ENCODE data around the gene BRIP1.
"Not testable (repeated sequence)": the region's sequence is repeated elsewhere in the genome, so short reads cannot be mapped to it uniquely, and the experiment has no call there.

BRIP1 gene

GRCh38 chr17:61728297-61728836 is 135.0 kb downstream of the BRIP1 start:
- DNase-seq (ENCODE audit: low spot score) = no peak

- not testable (repeated sequence) for DNase-seq (ENCODE audit: low spot score)
Measured at GRCh38 chr17:61727798-61728197, 135.5 kb downstream of the BRIP1 start.

- no peak for DNase-seq (ENCODE audit: low spot score)
Measured at GRCh38 chr17:61726977-61727376, 136.4 kb downstream of the BRIP1 start.

- no peak for DNase-seq (ENCODE audit: low spot score)
Measured at GRCh38 chr17:61724777-61725176, 138.6 kb downstream of the BRIP1 start.

- no peak for DNase-seq (ENCODE audit: low spot score)
Measured at GRCh38 chr17:61723914-61724313, 139.4 kb downstream of the BRIP1 start.

- no peak for DNase-seq (ENCODE audit: low spot score)
Measured at GRCh38 chr17:61723183-61723582, 140.1 kb downstream of the BRIP1 start.

GRCh38 chr17:61722398-61722797 is 140.9 kb downstream of the BRIP1 start:
- no peak for DNase-seq (ENCODE audit: low spot score)

GRCh38 chr17:61720016-61720795 is 143.1 kb downstream of the BRIP1 start:
- DNase-seq (ENCODE audit: low spot score) = no peak

GRCh38 chr17:61719220-61719619 is 144.1 kb downstream of the BRIP1 start:
- not testable (repeated sequence) for DNase-seq (ENCODE audit: low spot score)

- no peak for DNase-seq (ENCODE audit: low spot score)
Measured at GRCh38 chr17:61718022-61718421, 145.3 kb downstream of the BRIP1 start.

- no peak for DNase-seq (ENCODE audit: low spot score)
Measured at GRCh38 chr17:61717352-61717751, 146.0 kb downstream of the BRIP1 start.

- no peak for DNase-seq (ENCODE audit: low spot score)
Measured at GRCh38 chr17:61716225-61716829, 147.0 kb downstream of the BRIP1 start.

GRCh38 chr17:61715348-61715747 is 148.0 kb downstream of the BRIP1 start:
- no peak for DNase-seq (ENCODE audit: low spot score)

- DNase-seq (ENCODE audit: low spot score) = no peak
Measured at GRCh38 chr17:61714300-61714699, 149.0 kb downstream of the BRIP1 start.

GRCh38 chr17:61713035-61713434 is 150.3 kb downstream of the BRIP1 start:
- DNase-seq (ENCODE audit: low spot score) = no peak

GRCh38 chr17:61710546-61710945 is 152.8 kb downstream of the BRIP1 start:
- no peak for DNase-seq (ENCODE audit: low spot score)

- no peak for DNase-seq (ENCODE audit: low spot score)
Measured at GRCh38 chr17:61709567-61709966, 153.8 kb downstream of the BRIP1 start.

- no peak for DNase-seq (ENCODE audit: low spot score)
Measured at GRCh38 chr17:61704935-61705449, 158.3 kb downstream of the BRIP1 start.

- DNase-seq (ENCODE audit: low spot score) = no peak
Measured at GRCh38 chr17:61702450-61702849, 160.9 kb downstream of the BRIP1 start.

- DNase-seq (ENCODE audit: low spot score) = no peak
Measured at GRCh38 chr17:61701978-61702377, 161.3 kb downstream of the BRIP1 start.

GRCh38 chr17:61701334-61701733 is 162.0 kb downstream of the BRIP1 start:
- no peak for DNase-seq (ENCODE audit: low spot score)

- no peak for DNase-seq (ENCODE audit: low spot score)
Measured at GRCh38 chr17:61700252-61700651, 163.1 kb downstream of the BRIP1 start.

- DNase-seq (ENCODE audit: low spot score) = no peak
Measured at GRCh38 chr17:61699694-61700093, 163.6 kb downstream of the BRIP1 start.

All from left forelimb (tissue), 1 donor.